ENCODE results near the gene SMARCA2.

The SMARCA2 gene

GRCh38 chr9:2036844-2037243, 21.7 kb downstream of the SMARCA2 start:
- Histone ChIP-seq H3K27me3 (ENCODE audit: control insufficient read depth in 5 of 5, insufficient read depth in 4 of 5, low read length in 5 of 5) (no peaks in the 10 kb centered on the region), H3K9me3 (ENCODE audit: control insufficient read depth in 5 of 5, low read length in 5 of 5) (no peaks in the 10 kb centered on the region), H3K27ac (ENCODE audit: low read depth, low read length) (no peak overlapping the region), H3K9ac (ENCODE audit: low read length in 5 of 5) (no peak overlapping the region), H3K4me1 (ENCODE audit: control insufficient read depth in 5 of 5, insufficient read depth in 5 of 5, low read length in 5 of 5) (peaks cover 0 to 11% (median 6%) of the 10 kb centered on the region in 5 donors), H3K4me3 (ENCODE audit: low read depth in 1 of 5, low read length in 5 of 5) (no peak overlapping the region), H3K36me3 (ENCODE audit: control insufficient read depth in 5 of 5, insufficient read depth in 5 of 5, low read length in 5 of 5) (peaks cover 46 to 56% (median 53%) of the 10 kb centered on the region in 5 donors)

GRCh38 chr9:2039294-2040180, 24.4 kb downstream of the SMARCA2 start:
- Histone ChIP-seq H3K36me3 (ENCODE audit: control insufficient read depth in 5 of 5, insufficient read depth in 5 of 5, low read length in 5 of 5) (peaks cover 36 to 51% (median 50%) of the 10 kb centered on the region in 5 donors), H3K9ac (ENCODE audit: low read length in 5 of 5) (no peak overlapping the region), H3K27me3 (ENCODE audit: control insufficient read depth in 5 of 5, insufficient read depth in 4 of 5, low read length in 5 of 5) (no peaks in the 10 kb centered on the region), H3K27ac (ENCODE audit: low read depth, low read length) (no peak overlapping the region), H3K4me1 (ENCODE audit: control insufficient read depth in 5 of 5, insufficient read depth in 5 of 5, low read length in 5 of 5) (peaks cover 0 to 16% (median 0%) of the 10 kb centered on the region in 5 donors), H3K9me3 (ENCODE audit: control insufficient read depth in 5 of 5, low read length in 5 of 5) (no peaks in the 10 kb centered on the region), H3K4me3 (ENCODE audit: low read depth in 1 of 5, low read length in 5 of 5) (no peak overlapping the region)

- H3K36me3 ChIP-seq (ENCODE audit: control insufficient read depth in 5 of 5, insufficient read depth in 5 of 5, low read length in 5 of 5) = peaks cover 34 to 48% (median 42%) of the 10 kb centered on the region in 5 donors
- no peak overlapping the region for H3K27ac ChIP-seq (ENCODE audit: low read depth, low read length)
- H3K9me3 ChIP-seq (ENCODE audit: control insufficient read depth in 5 of 5, low read length in 5 of 5) = no peaks in the 10 kb centered on the region
- no peak overlapping the region for H3K4me3 ChIP-seq (ENCODE audit: low read depth in 1 of 5, low read length in 5 of 5)
- peaks cover 0 to 16% (median 0%) of the 10 kb centered on the region in 5 donors for H3K4me1 ChIP-seq (ENCODE audit: control insufficient read depth in 5 of 5, insufficient read depth in 5 of 5, low read length in 5 of 5)
- H3K9ac ChIP-seq (ENCODE audit: low read length in 5 of 5) = no peak overlapping the region
- no peaks in the 10 kb centered on the region for H3K27me3 ChIP-seq (ENCODE audit: control insufficient read depth in 5 of 5, insufficient read depth in 4 of 5, low read length in 5 of 5)
Measured at GRCh38 chr9:2040828-2041227, 25.7 kb downstream of the SMARCA2 start.

GRCh38 chr9:2041736-2042135, 26.6 kb downstream of the SMARCA2 start:
- Histone ChIP-seq H3K4me3 (ENCODE audit: low read depth in 1 of 5, low read length in 5 of 5) (no peak overlapping the region), H3K9ac (ENCODE audit: low read length in 5 of 5) (no peak overlapping the region), H3K9me3 (ENCODE audit: control insufficient read depth in 5 of 5, low read length in 5 of 5) (no peaks in the 10 kb centered on the region), H3K4me1 (ENCODE audit: control insufficient read depth in 5 of 5, insufficient read depth in 5 of 5, low read length in 5 of 5) (peaks cover 0 to 16% (median 0%) of the 10 kb centered on the region in 5 donors), H3K27ac (ENCODE audit: low read depth, low read length) (no peak overlapping the region), H3K27me3 (ENCODE audit: control insufficient read depth in 5 of 5, insufficient read depth in 4 of 5, low read length in 5 of 5) (no peaks in the 10 kb centered on the region), H3K36me3 (ENCODE audit: control insufficient read depth in 5 of 5, insufficient read depth in 5 of 5, low read length in 5 of 5) (peaks cover 34 to 46% (median 37%) of the 10 kb centered on the region in 5 donors)

- Histone ChIP-seq H3K36me3 (ENCODE audit: control insufficient read depth in 5 of 5, insufficient read depth in 5 of 5, low read length in 5 of 5) (peaks cover 36 to 53% (median 42%) of the 10 kb centered on the region in 5 donors), H3K4me3 (ENCODE audit: low read depth in 1 of 5, low read length in 5 of 5) (no peak overlapping the region), H3K27me3 (ENCODE audit: control insufficient read depth in 5 of 5, insufficient read depth in 4 of 5, low read length in 5 of 5) (no peaks in the 10 kb centered on the region), H3K9me3 (ENCODE audit: control insufficient read depth in 5 of 5, low read length in 5 of 5) (no peaks in the 10 kb centered on the region), H3K4me1 (ENCODE audit: control insufficient read depth in 5 of 5, insufficient read depth in 5 of 5, low read length in 5 of 5) (peaks cover 0 to 14% (median 0%) of the 10 kb centered on the region in 5 donors), H3K9ac (ENCODE audit: low read length in 5 of 5) (no peak overlapping the region), H3K27ac (ENCODE audit: low read depth, low read length) (no peak overlapping the region)
Measured at GRCh38 chr9:2043243-2043642, 28.1 kb downstream of the SMARCA2 start.

- H3K36me3 ChIP-seq (ENCODE audit: control insufficient read depth in 5 of 5, insufficient read depth in 5 of 5, low read length in 5 of 5) = peaks cover 29 to 54% (median 42%) of the 10 kb centered on the region in 5 donors
- no peaks in the 10 kb centered on the region for H3K9me3 ChIP-seq (ENCODE audit: control insufficient read depth in 5 of 5, low read length in 5 of 5)
- no peak overlapping the region for H3K27ac ChIP-seq (ENCODE audit: low read depth, low read length)
- no peak overlapping the region for H3K4me3 ChIP-seq (ENCODE audit: low read depth in 1 of 5, low read length in 5 of 5)
- no peaks in the 10 kb centered on the region for H3K27me3 ChIP-seq (ENCODE audit: control insufficient read depth in 5 of 5, insufficient read depth in 4 of 5, low read length in 5 of 5)
- H3K9ac ChIP-seq (ENCODE audit: low read length in 5 of 5) = no peak overlapping the region
- H3K4me1 ChIP-seq (ENCODE audit: control insufficient read depth in 5 of 5, insufficient read depth in 5 of 5, low read length in 5 of 5) = peaks cover 0 to 9% (median 0%) of the 10 kb centered on the region in 5 donors
Measured at GRCh38 chr9:2043881-2044462, 28.8 kb downstream of the SMARCA2 start.

GRCh38 chr9:2047144-2047671, 32.1 kb downstream of the SMARCA2 start:
- no peaks in the 10 kb centered on the region for H3K9me3 ChIP-seq (ENCODE audit: control insufficient read depth in 5 of 5, low read length in 5 of 5)
- H3K9ac ChIP-seq (ENCODE audit: low read length in 5 of 5) = no peak overlapping the region
- H3K27me3 ChIP-seq (ENCODE audit: control insufficient read depth in 5 of 5, insufficient read depth in 4 of 5, low read length in 5 of 5) = no peaks in the 10 kb centered on the region
- peaks cover 16 to 28% (median 24%) of the 10 kb centered on the region in 5 donors for H3K36me3 ChIP-seq (ENCODE audit: control insufficient read depth in 5 of 5, insufficient read depth in 5 of 5, low read length in 5 of 5)
- peaks cover 0 to 5% (median 0%) of the 10 kb centered on the region in 5 donors for H3K4me1 ChIP-seq (ENCODE audit: control insufficient read depth in 5 of 5, insufficient read depth in 5 of 5, low read length in 5 of 5)
- H3K4me3 ChIP-seq (ENCODE audit: low read depth in 1 of 5, low read length in 5 of 5) = no peak overlapping the region
- H3K27ac ChIP-seq (ENCODE audit: low read depth, low read length) = no peak overlapping the region

GRCh38 chr9:2047916-2048315, 32.8 kb downstream of the SMARCA2 start:
- H3K27ac ChIP-seq (ENCODE audit: low read depth, low read length) = no peak overlapping the region
- no peak overlapping the region for H3K9ac ChIP-seq (ENCODE audit: low read length in 5 of 5)
- H3K27me3 ChIP-seq (ENCODE audit: control insufficient read depth in 5 of 5, insufficient read depth in 4 of 5, low read length in 5 of 5) = no peaks in the 10 kb centered on the region
- H3K4me1 ChIP-seq (ENCODE audit: control insufficient read depth in 5 of 5, insufficient read depth in 5 of 5, low read length in 5 of 5) = peaks cover 0 to 2% (median 0%) of the 10 kb centered on the region in 5 donors
- no peak overlapping the region for H3K4me3 ChIP-seq (ENCODE audit: low read depth in 1 of 5, low read length in 5 of 5)
- no peaks in the 10 kb centered on the region for H3K9me3 ChIP-seq (ENCODE audit: control insufficient read depth in 5 of 5, low read length in 5 of 5)
- H3K36me3 ChIP-seq (ENCODE audit: control insufficient read depth in 5 of 5, insufficient read depth in 5 of 5, low read length in 5 of 5) = peaks cover 15 to 25% (median 23%) of the 10 kb centered on the region in 5 donors

GRCh38 chr9:2050236-2050635, 35.1 kb downstream of the SMARCA2 start:
- no peak overlapping the region for H3K4me3 ChIP-seq (ENCODE audit: low read depth in 1 of 5, low read length in 5 of 5)

More at GRCh38 chr9:2050236-2050635, 35.1 kb downstream of the SMARCA2 start:
- no peak overlapping the region for H3K9ac ChIP-seq (ENCODE audit: low read length in 5 of 5)
- H3K27ac ChIP-seq (ENCODE audit: low read depth, low read length) = no peak overlapping the region
- peaks cover 12 to 23% (median 19%) of the 10 kb centered on the region in 5 donors for H3K36me3 ChIP-seq (ENCODE audit: control insufficient read depth in 5 of 5, insufficient read depth in 5 of 5, low read length in 5 of 5)
- no peaks in the 10 kb centered on the region for H3K9me3 ChIP-seq (ENCODE audit: control insufficient read depth in 5 of 5, low read length in 5 of 5)
- no peaks in the 10 kb centered on the region for H3K27me3 ChIP-seq (ENCODE audit: control insufficient read depth in 5 of 5, insufficient read depth in 4 of 5, low read length in 5 of 5)
- H3K4me1 ChIP-seq (ENCODE audit: control insufficient read depth in 5 of 5, insufficient read depth in 5 of 5, low read length in 5 of 5) = no peaks in the 10 kb centered on the region
